Measurements from ENCODE around the gene RAB31.

DNA sequence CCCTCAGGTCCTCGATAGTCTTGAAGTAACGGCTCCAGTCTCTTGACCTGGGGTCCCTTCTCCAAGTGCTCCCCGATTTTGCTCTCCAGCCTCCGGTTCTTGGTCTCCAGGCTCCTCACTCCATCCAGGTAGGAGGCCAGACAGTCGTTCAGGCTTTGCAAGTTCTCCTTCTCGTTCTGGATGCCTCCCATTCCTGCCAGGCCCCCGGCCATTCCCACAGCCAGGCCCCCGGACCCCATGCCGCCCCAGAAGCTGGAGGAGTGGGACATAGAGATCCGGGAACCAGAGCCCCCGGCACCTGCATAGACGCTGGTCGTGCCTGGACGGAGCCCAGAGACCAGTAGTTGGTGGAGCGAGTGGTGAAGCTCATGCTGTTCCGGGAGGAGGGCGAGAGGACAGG lies 29.0 kb upstream of the RAB31 start:
- no peak for TF ChIP-seq POLR2A (IDR thresholded peaks at IDR 0.05)
- TF ChIP-seq CTCF (IDR thresholded peaks at IDR 0.05), result no peak

All from uterus (tissue), 2 donors.